HG03103 (cell line): ENCODE measurements around the gene GPR137C.
"Not testable (repeated sequence)": the region's sequence is repeated elsewhere in the genome, so short reads cannot be mapped to it uniquely, and the experiment has no call there.

ENCODE experiments used
- ATAC-seq: cut with Tn5 transposase; IDR thresholded peaks from one replicate; pipeline ENCODE4 v1.9.1; 2021; ENCODE audit warnings: low read depth; ENCODE audit not compliant: unreplicated experiment

GPR137C gene

DNA sequence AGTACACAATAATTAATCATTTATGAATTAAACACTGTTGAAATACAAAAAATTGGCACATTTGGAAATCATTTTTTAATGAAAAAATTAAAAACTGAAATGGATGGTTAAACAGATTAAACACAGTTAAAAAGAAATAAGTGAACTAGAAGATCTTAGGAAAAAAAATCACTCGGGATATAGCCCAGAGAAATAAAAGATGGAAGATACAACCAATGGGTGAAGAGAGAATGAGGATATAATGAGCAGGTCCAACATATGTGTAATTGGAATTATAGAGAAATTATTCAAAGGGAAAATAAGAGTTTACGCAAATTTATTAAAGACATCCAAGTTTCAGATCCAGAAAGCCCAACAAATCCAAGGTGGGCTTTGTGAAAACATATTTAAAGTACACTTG, 6.1 kb downstream of the GPR137C start:
- ATAC-seq: no peak

DNA sequence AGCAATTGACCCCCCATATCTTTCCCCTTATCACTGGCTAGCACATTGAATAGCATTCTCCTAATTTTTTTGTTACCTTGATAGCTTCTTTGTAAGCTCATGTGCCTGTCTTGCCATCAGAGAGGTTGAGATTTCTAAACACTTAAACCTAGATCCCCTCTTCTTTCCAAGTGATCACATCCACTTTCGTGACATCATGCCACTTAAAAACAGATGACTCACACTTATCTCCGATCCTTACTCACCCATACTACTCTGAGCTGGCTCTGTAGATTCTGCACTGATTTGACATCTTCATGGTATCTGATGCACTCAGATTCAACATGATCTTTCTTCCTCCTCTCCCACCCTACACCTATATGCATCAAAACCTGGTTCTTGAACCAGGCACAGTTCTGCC, 10.5 kb downstream of the GPR137C start:
- ATAC-seq: no peak

DNA sequence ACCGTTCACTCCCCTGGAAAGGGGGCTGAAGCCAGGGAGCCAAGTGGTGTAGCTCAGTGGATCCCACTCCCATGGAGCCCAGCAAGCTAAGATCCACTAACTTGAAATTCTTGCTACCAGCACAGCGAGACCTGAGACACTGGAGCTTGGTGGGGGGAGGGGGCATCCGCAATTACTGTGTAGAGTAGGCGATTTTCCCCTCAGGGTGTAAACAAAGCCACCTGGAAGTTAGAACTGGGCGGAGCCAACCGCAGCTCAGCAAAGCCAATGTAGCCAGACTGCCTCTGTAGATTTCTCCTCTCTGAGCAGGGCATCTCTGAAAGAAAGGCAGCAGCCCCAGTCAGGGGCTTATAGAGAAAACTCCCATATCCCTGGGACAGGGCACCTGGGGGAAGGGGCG, 15.8 kb downstream of the GPR137C start:
- not testable (repeated sequence) for ATAC-seq

DNA sequence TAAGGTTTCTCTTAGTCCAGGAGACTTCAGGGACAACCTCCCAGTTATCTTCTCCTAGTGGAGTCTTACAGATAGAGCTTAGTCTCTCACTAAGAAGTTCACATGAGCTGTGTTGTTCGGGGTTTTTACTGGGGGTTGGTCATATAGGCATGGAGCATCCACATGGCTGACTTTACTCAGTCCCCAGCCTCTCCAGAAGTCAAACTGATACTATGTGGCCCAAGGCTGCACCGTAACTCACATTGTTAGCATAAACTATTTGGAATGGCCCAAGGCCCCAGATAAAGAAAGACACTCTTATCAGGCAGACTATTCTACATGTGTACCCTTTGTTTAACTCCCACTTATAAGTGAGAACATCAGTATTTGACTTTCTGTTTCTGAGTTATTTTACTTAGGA, 23.2 kb downstream of the GPR137C start:
- no peak for ATAC-seq

DNA sequence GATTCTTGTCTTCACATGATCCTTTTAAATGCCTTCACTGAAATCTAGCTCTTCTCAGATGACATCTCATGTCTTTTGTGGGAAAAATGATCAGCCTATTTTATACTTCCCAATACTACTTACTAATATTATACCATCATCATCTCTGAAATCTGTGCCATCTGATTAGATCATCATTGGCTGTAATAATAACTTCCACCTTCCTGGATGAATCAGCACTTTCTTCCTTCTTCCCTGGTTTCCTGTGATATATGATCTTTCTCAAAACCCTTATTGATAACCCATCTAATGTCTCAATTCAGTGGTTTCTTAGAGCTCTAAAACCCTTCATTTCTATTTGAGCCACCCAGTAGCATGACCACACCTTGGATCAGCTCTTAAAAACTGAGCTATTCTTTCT, 30.9 kb downstream of the GPR137C start:
- no peak for ATAC-seq

DNA sequence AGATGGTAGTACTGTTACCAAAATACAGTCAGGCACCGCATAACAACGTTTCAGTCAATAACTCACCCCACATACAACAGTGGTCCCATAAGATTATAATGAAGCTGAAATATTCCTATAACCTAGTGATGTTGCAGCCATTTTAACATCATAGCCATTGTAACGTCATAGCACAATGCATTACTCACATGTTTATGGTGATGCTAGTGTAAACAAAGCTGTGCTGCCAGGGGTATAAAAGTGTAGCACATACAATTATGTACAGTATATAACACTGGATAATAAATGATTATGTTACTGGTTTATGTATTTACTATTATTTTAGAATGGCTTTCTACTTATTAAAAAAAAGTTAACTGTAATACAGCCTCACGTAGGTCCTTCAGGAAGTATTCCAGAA, 37.0 kb downstream of the GPR137C start:
- no peak for ATAC-seq

DNA sequence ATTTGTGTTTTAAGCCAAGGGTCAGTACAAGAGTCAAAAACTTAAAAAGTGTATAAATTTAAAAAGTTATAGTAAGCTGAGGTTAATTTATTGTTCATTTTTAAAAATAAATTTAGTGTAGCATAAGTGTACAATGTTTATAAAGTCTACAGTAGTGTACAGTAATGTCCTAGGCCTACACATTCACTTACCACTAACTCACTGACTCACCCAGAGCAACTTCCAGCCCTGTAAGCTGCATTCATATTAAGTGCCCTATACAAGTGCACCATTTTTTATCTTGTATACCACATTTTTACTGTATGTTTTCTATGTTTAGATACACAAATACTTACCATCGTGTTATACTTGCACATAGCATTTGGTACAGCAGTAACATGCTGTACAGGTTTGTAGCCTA, 37.7 kb downstream of the GPR137C start:
- ATAC-seq: no peak

DNA sequence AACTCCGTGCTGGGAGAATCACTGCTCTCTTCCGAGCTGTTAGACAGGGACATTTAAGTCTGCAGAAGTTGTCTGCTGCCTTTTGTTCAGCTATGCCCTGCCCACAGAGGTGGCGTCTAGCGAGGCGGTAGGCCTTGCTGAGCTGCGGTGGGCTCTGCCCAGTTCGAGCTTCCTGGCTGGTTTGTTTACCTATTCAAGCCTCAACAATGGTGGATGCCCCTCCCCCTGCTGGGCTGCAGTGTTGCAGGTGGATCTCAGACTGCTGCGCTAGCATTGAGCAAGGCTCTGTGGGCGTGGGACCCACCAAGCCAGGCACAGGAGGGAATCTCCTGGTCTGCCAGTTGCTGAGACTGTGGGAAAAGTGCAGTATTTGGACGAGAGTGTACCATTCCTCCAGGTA, 43.7 kb downstream of the GPR137C start:
- ATAC-seq: no peak

DNA sequence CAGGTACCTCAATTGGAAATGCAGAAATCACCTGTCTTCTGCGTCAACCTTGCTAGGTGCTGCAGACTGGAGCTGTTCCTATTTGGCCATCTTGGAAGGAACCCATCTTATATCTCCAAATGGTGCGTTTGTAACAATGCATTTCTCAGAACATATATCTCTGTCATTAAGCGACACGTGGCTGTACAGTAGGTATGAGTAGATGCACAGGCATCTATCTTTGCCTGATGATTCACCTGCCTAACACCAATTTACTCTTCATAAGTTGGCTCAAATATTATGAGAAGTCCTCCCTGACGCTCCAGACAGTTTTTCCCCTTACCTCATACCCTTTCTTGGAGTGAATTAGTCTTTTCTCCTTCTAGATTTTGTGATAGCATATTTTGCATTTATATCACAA, 44.2 kb downstream of the GPR137C start:
- no peak for ATAC-seq

DNA sequence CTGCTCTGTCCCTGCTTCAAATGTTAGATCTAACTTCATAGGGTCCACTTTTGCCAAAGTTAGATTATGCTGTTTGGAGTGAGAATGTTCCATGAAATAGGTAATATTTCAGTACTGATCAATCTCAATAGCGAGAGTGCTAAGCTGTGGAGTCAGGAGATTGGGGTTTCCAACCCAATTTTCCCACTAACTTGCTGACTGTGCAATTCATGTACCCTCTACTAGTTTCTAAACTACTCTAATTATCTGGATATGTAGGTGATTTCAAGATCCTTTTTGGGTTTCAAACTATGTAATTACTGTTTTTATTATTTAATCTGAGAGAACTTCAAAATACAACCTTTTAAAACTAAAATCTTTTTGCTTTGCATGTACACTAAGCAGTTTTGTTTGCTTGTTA, 45.9 kb downstream of the GPR137C start:
- ATAC-seq: no peak

DNA sequence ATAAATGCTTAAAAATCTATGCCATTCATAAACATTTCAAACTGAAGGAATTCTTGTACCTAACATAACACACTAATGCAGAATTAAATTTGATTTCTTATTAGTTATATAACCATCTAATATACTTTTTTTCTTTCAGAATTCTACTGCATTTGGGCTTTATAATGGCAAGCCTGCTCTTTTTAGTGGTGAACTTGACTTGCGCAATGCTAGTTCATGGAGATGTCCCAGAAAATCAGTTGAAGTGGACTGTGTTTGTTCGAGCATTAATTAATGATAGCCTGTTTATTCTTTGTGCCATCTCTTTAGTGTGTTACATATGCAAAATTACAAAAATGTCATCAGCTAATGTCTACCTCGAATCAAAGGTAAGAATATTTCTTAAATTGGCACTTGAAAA, 47.3 kb downstream of the GPR137C start:
- no peak for ATAC-seq

DNA sequence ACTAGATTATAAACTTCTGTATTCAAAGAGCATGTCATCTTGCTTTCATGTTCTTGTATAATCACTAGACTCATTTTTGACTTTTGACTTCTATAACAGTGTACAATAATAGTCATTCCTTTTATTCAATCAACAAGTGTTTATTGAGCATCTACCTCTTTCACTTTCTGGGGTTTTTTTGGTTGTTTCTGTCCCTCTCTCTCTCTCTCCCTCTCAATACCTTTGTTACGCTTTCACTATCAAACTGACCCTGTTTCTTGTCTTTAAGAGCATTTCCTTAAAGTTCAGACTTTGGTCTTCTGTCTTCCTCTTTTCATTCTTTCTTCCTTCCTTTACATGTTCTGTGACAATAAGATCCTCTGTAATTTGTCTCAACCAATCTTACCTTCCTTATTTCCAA, 49.5 kb downstream of the GPR137C start:
- ATAC-seq: no peak

DNA sequence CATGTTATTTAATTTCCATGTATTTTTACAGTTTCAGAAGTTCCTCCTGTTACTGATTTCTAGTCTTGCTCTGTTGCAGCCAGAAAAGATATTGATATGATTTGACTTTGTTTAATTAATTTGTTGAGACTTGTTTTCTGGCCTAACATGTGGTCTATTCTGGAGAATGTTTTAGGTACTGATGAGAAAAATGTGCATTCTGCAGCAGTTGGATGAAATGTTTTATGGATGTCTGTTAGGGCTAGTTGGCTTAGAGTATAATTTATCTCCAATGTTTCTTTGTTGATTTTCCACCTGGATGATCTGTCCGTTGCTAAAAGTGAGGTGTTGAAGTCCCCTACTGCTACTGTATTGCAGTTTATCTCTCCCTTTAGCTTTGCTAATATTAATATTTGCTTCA, 54.4 kb downstream of the GPR137C start:
- no peak for ATAC-seq

DNA sequence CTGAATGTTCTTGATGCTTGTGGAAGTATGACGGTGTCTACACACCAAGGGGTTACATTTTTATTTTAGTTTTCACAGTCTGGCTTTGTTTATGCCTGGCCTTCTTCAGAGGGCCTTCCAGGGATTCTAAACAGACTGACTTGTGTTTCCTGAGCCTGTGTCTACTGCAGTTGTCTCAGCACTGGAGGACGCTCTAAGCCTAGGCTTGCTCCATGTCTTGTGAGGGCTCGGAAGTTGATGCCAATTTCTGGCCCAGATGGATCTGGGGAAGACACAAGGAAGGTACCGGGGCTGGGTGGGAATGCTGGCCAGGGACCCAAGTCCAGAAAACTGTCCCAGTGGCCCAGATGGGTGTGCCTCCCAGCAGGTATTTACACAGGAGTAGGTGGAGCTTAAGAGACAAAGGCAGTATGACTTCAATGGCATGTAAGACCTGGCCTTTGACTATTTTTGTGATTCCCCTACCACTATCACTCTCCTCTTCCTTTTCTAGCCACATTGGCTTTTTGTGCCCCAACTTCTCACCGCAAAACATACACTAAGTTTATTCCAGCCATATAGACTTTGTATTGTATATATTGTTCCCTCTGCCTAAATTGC, 56.9 kb downstream of the GPR137C start:
- ATAC-seq: no peak

DNA sequence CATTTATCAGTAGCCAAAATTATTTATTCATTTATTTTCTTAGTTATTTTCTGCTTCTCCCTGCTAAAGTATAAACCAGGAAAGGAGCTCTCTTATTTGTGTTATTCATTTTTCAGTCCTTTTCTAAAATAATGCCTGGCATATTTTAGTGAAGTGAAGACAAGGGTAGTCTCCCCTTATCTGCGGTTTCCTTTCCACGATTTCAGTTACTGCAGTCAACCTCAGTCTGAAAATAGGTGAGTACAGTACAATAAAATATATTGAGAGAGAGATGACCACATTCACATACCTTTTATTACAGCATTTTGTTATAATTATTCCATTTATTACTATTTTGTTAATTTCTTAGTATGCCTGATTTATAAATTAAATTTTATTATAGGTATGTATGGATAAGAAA, 57.6 kb downstream of the GPR137C start:
- no peak for ATAC-seq

DNA sequence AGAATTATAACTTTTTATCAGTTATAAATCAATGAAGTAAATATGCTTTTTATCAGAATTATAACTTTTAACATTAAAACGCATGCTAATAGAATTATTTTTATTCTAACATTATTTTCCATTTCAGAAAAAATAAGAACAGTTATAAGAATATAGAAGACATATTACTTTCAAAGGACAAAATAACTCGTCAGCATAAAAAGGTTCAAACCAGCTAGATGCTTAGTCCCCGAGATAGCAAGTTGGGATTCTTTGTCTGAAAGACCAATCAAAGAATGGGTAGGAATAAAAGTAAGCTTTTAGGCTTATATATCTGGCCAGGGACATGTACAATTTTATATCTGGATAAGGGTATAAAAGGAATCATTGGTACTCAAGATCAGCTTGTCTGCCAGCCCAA, 66.0 kb downstream of the GPR137C start:
- no peak for ATAC-seq

DNA sequence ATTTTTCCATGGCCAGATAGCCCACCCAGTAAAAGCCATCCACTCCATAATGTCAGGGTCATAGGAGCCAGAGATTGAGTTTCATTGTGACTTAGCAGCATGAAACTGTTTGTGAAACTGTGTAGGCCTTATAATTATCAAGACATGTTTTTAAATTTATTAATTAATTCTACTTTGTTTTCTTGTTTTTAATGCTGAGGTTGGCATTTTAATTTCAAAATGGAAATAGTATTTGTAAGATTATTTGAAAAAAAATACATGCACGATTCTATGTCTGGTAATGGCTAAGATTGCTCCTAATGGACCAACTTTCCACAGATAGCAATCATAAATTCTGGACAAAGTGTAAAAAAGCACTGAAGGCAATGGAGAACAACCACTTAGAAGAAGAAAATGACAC, 67.1 kb downstream of the GPR137C start:
- ATAC-seq: no peak

DNA sequence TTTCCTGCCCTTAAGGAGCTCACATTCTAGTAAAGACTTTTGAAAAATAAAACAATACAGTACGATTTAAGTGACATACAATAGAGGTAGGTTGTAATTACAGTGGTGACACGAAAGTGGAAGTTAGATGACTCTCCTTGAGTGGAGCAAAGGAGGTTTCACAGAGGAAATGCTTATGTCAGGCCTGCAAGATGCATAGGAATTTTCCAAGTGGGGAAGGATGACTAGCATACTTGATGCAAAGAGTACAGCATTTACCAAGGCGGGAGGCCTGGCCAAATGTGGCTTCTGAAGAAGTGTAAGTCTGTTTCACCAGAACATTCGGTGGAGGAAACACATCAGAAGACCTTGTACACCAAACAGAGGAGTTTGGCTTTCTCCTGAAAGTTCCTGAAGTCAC, 87.5 kb downstream of the GPR137C start:
- no peak for ATAC-seq

DNA sequence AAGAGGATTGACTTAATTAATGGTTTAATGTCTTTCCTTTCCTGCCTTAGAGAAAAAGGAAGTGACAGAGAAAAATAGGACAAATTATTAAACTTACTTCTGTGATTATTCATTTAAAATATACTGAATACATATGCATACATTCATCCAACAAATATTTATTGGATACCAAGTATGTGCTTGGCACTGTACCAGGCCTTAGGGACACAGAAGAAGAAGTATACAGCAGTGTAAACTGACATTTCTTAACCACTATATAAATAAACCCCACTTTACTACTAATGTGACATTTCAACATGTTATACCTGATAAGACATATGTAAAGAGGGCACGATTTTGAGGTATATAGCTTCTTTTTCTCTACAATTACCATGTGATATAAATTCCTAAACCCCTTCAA, 89.1 kb downstream of the GPR137C start:
- ATAC-seq: no peak

DNA sequence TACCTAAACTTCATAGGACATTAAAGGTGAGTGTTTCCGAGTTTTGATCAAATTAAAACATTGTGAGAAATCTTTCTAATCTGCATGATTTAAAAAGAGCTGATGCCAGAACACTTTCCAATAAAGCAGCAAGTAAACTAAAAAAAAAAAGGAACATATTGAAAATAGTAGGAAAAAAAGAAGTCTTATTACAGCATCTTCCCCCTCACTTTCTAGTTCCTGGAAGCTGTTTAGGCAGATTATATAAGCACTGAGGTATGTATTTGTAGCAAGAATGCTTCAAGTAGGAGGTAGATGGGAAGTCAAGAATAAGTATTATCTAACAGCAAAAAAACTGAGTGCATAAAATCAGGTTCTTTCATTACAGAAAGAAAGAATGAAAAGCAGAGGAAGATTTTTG, 96.9 kb downstream of the GPR137C start:
- no peak for ATAC-seq

DNA sequence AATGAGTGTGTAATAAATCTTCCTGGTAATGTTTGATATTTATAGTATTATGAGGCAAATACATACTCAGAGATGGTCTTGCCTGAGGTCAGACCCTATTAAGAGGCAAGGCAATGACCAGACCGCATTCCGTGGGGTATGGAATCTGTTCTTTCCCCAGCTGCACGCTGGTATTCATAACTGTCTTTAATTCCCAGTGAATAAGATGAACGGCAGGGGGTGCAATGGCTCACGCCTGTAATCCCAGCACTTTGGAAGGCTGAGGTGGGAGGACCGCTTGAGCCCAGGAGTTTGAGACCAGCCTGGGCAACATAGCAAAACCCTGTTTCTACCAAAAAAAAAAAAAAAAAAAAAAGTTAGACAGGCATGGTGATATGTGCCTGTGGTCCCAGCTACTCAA, 98.1 kb downstream of the GPR137C start:
- ATAC-seq: no peak

DNA sequence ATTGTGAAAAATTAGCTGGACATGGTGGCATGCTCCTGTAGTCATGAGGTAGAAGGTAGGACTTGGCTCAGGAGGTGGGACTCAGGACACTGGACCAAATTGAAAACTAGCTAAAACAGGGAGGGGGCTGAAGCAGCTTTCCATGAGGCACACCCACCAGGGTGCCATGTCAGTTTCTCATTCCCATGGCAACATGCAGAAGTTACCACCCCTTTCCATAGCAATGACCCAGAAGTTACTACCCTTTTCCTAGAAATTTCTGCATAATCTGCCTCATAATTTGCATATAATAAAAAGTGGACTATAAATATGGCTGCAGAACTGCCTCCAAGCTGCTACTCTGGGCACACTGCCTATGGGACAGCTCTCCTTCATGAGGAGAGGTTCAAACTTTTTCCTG, 104.3 kb downstream of the GPR137C start:
- ATAC-seq: no peak

DNA sequence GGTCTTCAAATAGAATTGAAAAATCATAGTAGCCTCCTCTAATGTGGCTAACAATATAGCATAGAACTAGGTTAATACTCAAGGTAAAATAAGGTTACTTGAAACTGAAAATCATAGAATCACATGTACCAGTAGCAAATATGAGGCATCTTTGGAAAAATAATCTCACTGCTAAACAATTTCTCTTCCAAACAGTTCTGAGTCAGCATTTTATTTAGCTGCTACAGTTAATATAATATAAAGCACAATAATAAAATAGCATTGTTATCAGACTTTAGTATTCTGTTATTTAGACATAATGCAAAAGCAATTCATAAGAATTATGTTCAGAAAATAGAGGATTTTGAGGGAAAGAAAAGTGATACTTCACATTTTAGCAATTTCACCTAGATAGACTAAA, 107.7 kb downstream of the GPR137C start:
- ATAC-seq: no peak
